ENCODE results near the gene NMT2. TPM values are rescaled to one million over a fixed set of nuclear protein-coding genes. Genes with fewer than 3 reads are reported as not detected.

Gene NMT2
- total RNA-seq, 4 donors from 2014 or later, result 15.7 to 19.4 (median 18.4) TPM

GRCh38 chr10:15189133-15189885 lies 20.8 kb upstream of the NMT2 start:
- 83 to 86% methylated on average over 6 to 10 of the region's 11 CpGs for WGBS, 2 donors (ENCODE audit: low coverage in 1 of 2)
- no peak overlapping the region for H3K4me3 ChIP-seq
- no peaks in the 10 kb centered on the region for H3K4me1 ChIP-seq
- TF ChIP-seq POLR2A (IDR thresholded peaks at IDR 0.05) (no peak), EP300 (IDR thresholded peaks at IDR 0.05) (no peak), CTCF (IDR thresholded peaks at IDR 0.05) (no peak), POLR2AphosphoS5 (IDR thresholded peaks at IDR 0.05) (no peak)
- no peak overlapping the region for H3K27ac ChIP-seq
- H3K9me3 ChIP-seq, result no peaks in the 10 kb centered on the region
- no peaks in the 10 kb centered on the region for H3K27me3 ChIP-seq
- ATAC-seq, result no peak
- no peaks in the 10 kb centered on the region for H3K36me3 ChIP-seq

GRCh38 chr10:15188603-15189002 lies 20.1 kb upstream of the NMT2 start:
- no peak for TF ChIP-seq POLR2A (IDR thresholded peaks at IDR 0.05)
- TF ChIP-seq EP300 (IDR thresholded peaks at IDR 0.05), result no peak
- no peak for TF ChIP-seq CTCF (IDR thresholded peaks at IDR 0.05)
- TF ChIP-seq POLR2AphosphoS5 (IDR thresholded peaks at IDR 0.05), result no peak
- no peak for ATAC-seq
- Histone ChIP-seq H3K4me3 (no peak overlapping the region), H3K27me3 (no peaks in the 10 kb centered on the region), H3K4me1 (no peaks in the 10 kb centered on the region), H3K36me3 (no peaks in the 10 kb centered on the region), H3K27ac (no peak overlapping the region), H3K9me3 (no peaks in the 10 kb centered on the region)
- 88 to 91% methylated on average over 5 of the region's 5 CpGs for WGBS, 2 donors (ENCODE audit: low coverage in 1 of 2)

- WGBS, 2 donors (ENCODE audit: low coverage in 1 of 2), result 74 to 77% methylated on average over 4 to 11 of the region's 11 CpGs
- H3K27ac ChIP-seq, result no peak overlapping the region
- H3K4me3 ChIP-seq, result no peak overlapping the region
- H3K27me3 ChIP-seq, result no peaks in the 10 kb centered on the region
- H3K4me1 ChIP-seq, result no peaks in the 10 kb centered on the region
- no peaks in the 10 kb centered on the region for H3K36me3 ChIP-seq
- no peaks in the 10 kb centered on the region for H3K9me3 ChIP-seq
- ATAC-seq, result no peak
- no peak for TF ChIP-seq POLR2A (IDR thresholded peaks at IDR 0.05)
Measured at GRCh38 chr10:15183689-15184481, 15.4 kb upstream of the NMT2 start.

GRCh38 chr10:15182540-15183207 lies 14.2 kb upstream of the NMT2 start:
- no peaks in the 10 kb centered on the region for H3K9me3 ChIP-seq
- no peak overlapping the region for H3K27ac ChIP-seq
- ATAC-seq, result no peak
- H3K4me3 ChIP-seq, result no peak overlapping the region
- no peaks in the 10 kb centered on the region for H3K27me3 ChIP-seq
- H3K36me3 ChIP-seq, result no peaks in the 10 kb centered on the region
- WGBS, 2 donors (ENCODE audit: low coverage in 1 of 2), result 29 to 32% methylated on average over 6 to 8 of the region's 8 CpGs
- no peaks in the 10 kb centered on the region for H3K4me1 ChIP-seq
- TF ChIP-seq POLR2AphosphoS5 (IDR thresholded peaks at IDR 0.05) (no peak), EP300 (IDR thresholded peaks at IDR 0.05) (no peak), CTCF (IDR thresholded peaks at IDR 0.05) (no peak), POLR2A (IDR thresholded peaks at IDR 0.05) (no peak)

GRCh38 chr10:15181576-15182156 lies 13.2 kb upstream of the NMT2 start:
- 81 to 100% methylated on average over 1 to 2 of the region's 2 CpGs for WGBS, 2 donors (ENCODE audit: low coverage in 1 of 2)
- Histone ChIP-seq H3K36me3 (no peaks in the 10 kb centered on the region), H3K4me1 (no peaks in the 10 kb centered on the region), H3K27me3 (no peaks in the 10 kb centered on the region), H3K4me3 (no peak overlapping the region), H3K27ac (no peak overlapping the region), H3K9me3 (no peaks in the 10 kb centered on the region)
- no peak for ATAC-seq
- TF ChIP-seq CTCF (IDR thresholded peaks at IDR 0.05) (no peak), EP300 (IDR thresholded peaks at IDR 0.05) (no peak), POLR2AphosphoS5 (IDR thresholded peaks at IDR 0.05) (no peak), POLR2A (IDR thresholded peaks at IDR 0.05) (no peak)
